ENCODE results near the gene ARL14EPL. TPM values are rescaled to one million over a fixed set of nuclear protein-coding genes. Genes with fewer than 3 reads are reported as not detected.

Gene ARL14EPL
- total RNA-seq, 1 experiment from 2014 or later: not detected

- Histone ChIP-seq H3K4me3 (ENCODE audit: low read depth, low read length, poor library complexity, severe bottlenecking) (no peak overlapping the region), H3K36me3 (ENCODE audit: insufficient read depth, low read length, poor library complexity, severe bottlenecking) (no peaks in the 10 kb centered on the region), H3K9me3 (ENCODE audit: low read depth, low read length, poor library complexity, severe bottlenecking) (no peaks in the 10 kb centered on the region), H3K27me3 (replicated peaks; ENCODE audit: insufficient read depth, low read depth, low read length, poor library complexity) (no peaks in the 10 kb centered on the region), H3K27ac (ENCODE audit: low read depth, low read length, poor library complexity, severe bottlenecking) (no peak overlapping the region), H3K4me1 (ENCODE audit: insufficient read depth, low read length, poor library complexity, severe bottlenecking) (no peaks in the 10 kb centered on the region)
- no TSS peak for BruUV-seq (replicated peaks)
- CTCF ChIA-PET: no interaction called here
- DNase-seq (ENCODE audit: low spot score): no peak
- POLR2A ChIA-PET (ENCODE audit: low non-redundant PET): no interaction called here
- intact Hi-C loops (cut with micrococcal nuclease; ENCODE audit: unreplicated experiment): no loop called here
- TF ChIP-seq EZH2 (IDR thresholded peaks at IDR 0.05; ENCODE audit: borderline replicate concordance, low read depth, low read length, poor library complexity, severe bottlenecking) (no peak), CTCF (conservative IDR thresholded peaks at IDR 0.05; ENCODE audit: low read depth, low read length) (no peak)
Measured at GRCh38 chr5:116046261-116046660, 14.0 kb downstream of the ARL14EPL start.

GRCh38 chr5:116046823-116047222, 14.6 kb downstream of the ARL14EPL start:
- ChIA-PET CTCF (no interaction called here), POLR2A (ENCODE audit: low non-redundant PET) (no interaction called here)
- TF ChIP-seq CTCF (conservative IDR thresholded peaks at IDR 0.05; ENCODE audit: low read depth, low read length) (no peak), EZH2 (IDR thresholded peaks at IDR 0.05; ENCODE audit: borderline replicate concordance, low read depth, low read length, poor library complexity, severe bottlenecking) (no peak)
- Histone ChIP-seq H3K4me1 (ENCODE audit: insufficient read depth, low read length, poor library complexity, severe bottlenecking) (no peaks in the 10 kb centered on the region), H3K27ac (ENCODE audit: low read depth, low read length, poor library complexity, severe bottlenecking) (no peak overlapping the region), H3K27me3 (replicated peaks; ENCODE audit: insufficient read depth, low read depth, low read length, poor library complexity) (no peaks in the 10 kb centered on the region), H3K9me3 (ENCODE audit: low read depth, low read length, poor library complexity, severe bottlenecking) (no peaks in the 10 kb centered on the region), H3K4me3 (ENCODE audit: low read depth, low read length, poor library complexity, severe bottlenecking) (no peak overlapping the region), H3K36me3 (ENCODE audit: insufficient read depth, low read length, poor library complexity, severe bottlenecking) (no peaks in the 10 kb centered on the region)
- BruUV-seq (replicated peaks): no TSS peak
- intact Hi-C loops (cut with micrococcal nuclease; ENCODE audit: unreplicated experiment): no loop called here
- no peak for DNase-seq (ENCODE audit: low spot score)

- POLR2A ChIA-PET (ENCODE audit: low non-redundant PET): no interaction called here
- Histone ChIP-seq H3K27ac (ENCODE audit: low read depth, low read length, poor library complexity, severe bottlenecking) (no peak overlapping the region), H3K4me1 (ENCODE audit: insufficient read depth, low read length, poor library complexity, severe bottlenecking) (peaks cover 7% of the 10 kb centered on the region), H3K4me3 (ENCODE audit: low read depth, low read length, poor library complexity, severe bottlenecking) (no peak overlapping the region), H3K9me3 (ENCODE audit: low read depth, low read length, poor library complexity, severe bottlenecking) (no peaks in the 10 kb centered on the region), H3K36me3 (ENCODE audit: insufficient read depth, low read length, poor library complexity, severe bottlenecking) (no peaks in the 10 kb centered on the region), H3K27me3 (replicated peaks; ENCODE audit: insufficient read depth, low read depth, low read length, poor library complexity) (peaks cover 7% of the 10 kb centered on the region)
- no TSS peak for BruUV-seq (replicated peaks)
- TF ChIP-seq CTCF (conservative IDR thresholded peaks at IDR 0.05; ENCODE audit: low read depth, low read length) (no peak), EZH2 (IDR thresholded peaks at IDR 0.05; ENCODE audit: borderline replicate concordance, low read depth, low read length, poor library complexity, severe bottlenecking) (no peak)
- CTCF ChIA-PET: no interaction called here
- intact Hi-C loops (cut with micrococcal nuclease; ENCODE audit: unreplicated experiment): no loop called here
- no peak for DNase-seq (ENCODE audit: low spot score)
Measured at GRCh38 chr5:116058346-116058936, 26.2 kb downstream of the ARL14EPL start.

Measured in A673 (cell line).